NOMO-1 (cell line): Measurements from ENCODE around the gene NRXN3.

Source experiments
- DNase-seq, 2 experiments: peaks; one replicate each; lab custom pipeline; 2025; ENCODE audit not compliant: unreplicated experiment in 2 of 2; lab: John Stamatoyannopoulos, UW

NRXN3 gene

GRCh38 chr14:78170203-78170602 is at the start of gene NRXN3:
NRXN3 (plus strand) TSS chr14:78170373; CDS start chr14:78243094, 72,721 bp downstream.
- DNase-seq = no peak

- DNase-seq = no peak
Observed at GRCh38 chr14:78122436-78122835, 47.7 kb upstream of the NRXN3 start.

- DNase-seq = no peak
Observed at GRCh38 chr14:78123650-78124253, 46.4 kb upstream of the NRXN3 start.

DNA sequence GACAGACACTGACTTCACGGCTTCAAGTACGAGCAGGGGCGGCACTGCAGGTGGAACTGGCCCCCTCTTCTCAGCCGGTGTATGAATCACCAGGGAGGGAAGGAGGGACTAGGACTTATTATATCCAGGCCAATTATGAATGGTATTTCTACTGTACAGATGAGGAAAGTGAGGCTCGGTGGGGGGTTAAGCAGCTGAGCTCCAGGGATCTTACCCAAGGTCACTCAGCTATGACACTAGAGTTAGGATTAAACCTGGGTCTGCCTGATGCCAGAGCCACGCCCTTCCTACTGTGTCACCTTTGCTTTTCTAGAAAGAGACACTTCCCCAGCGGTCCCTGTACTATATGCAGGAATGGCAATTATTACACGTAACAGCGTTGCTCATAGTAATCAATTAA is 42.2 kb upstream of the NRXN3 start:
- no peak for DNase-seq

DNA sequence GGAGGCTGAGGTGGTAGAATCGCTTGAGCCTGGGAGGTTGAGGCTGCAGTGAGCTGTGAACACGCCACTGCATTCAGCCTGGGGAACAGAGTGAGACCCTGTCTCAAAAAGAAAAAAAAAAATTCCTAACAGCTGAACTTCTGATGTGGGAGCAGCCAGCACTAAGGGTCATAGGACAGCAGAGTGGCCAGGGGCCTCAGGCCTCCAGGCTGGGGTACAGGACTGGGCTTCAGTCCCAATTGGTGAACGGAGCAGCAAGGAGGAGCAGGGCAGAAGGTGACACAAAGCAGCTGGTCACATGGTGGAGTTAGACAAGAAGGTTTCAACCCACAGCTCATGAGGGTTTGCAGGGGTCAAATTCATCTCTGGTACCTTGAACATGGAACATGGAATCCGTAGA is 40.8 kb upstream of the NRXN3 start:
- DNase-seq = no peak

DNA sequence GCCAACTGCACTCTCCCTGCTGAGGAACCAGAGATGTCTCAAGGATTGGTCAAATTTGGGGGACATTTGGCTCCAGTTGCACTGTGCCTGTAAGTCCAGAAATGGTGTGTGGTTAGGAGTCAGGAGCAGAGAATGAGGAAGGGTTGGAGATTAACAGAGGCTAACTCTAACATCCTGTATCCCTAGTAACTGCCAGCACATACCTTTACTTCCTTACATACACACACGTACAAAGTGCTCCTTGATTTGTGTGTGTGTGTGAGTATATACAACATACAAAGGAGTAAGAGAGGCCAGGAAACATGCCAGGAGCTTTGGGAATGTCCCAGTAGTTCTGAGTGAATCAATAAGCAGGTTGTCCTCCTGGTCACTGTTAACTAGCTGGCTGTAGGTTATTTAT is 39.8 kb upstream of the NRXN3 start:
- DNase-seq = no peak

DNA sequence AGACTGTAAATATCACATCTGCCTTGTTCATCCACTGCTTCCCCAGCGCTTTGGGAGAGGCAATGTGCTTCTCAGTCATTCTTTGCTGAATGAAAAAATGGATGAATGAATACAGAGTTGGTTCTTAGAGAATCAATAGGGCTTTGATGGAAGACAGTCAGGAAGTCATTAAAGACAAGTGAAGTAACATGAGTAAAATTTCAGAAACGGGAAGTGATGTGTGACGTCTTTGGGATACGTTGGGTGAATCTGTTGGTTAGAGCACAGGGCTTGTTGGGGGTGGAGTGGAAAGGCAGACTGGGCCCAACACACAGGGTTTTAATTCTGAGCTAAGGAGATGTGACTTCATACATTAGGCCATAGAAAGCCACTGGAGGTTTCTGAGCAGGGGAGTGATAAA is 39.0 kb upstream of the NRXN3 start:
- DNase-seq = peak; percentile 25 to 65

DNA sequence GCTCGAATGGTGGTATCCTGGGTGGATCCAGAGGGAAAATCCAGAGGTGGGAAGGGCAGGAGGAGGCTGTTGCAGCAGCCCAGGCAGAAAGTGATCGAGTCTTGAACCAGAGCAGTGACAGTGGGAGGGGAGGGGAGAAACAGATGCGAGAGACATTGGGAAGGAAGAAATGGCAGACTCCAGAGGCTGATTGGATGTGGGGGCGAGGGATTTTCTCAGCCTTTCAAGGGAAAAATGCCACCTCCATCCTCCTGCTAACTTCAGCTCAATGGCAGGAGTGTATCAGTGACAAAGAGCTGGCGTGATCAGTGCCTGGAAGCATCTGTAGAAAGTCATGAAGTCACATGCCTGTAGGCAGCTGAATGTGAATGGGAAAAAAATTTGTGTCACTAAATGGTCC is 38.6 kb upstream of the NRXN3 start:
- no peak for DNase-seq

- peak in 1 of 2 experiments; percentile 27 for DNase-seq
Observed at GRCh38 chr14:78135450-78135891, 34.7 kb upstream of the NRXN3 start.

- no peak for DNase-seq
Observed at GRCh38 chr14:78136695-78137094, 33.5 kb upstream of the NRXN3 start.

DNA sequence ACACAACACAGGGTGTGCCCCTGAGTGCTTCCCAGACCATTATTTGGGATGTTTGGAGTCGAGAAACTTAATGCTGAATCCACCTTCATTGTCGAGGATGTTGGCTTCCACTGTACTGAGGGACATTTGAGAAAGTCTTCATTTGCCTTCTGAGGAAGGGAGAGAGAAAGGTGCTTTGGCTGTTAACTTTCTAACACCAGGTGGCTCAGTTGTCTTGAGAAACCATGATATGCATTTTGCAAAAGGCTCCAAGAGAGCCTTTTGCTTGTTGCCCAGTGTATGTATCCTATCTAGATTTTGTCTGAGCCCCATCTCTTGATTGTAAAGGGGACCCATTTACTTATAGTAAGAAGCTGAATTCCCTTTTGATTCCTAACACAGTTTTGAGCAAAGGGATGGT is 28.6 kb upstream of the NRXN3 start:
- no peak for DNase-seq

DNA sequence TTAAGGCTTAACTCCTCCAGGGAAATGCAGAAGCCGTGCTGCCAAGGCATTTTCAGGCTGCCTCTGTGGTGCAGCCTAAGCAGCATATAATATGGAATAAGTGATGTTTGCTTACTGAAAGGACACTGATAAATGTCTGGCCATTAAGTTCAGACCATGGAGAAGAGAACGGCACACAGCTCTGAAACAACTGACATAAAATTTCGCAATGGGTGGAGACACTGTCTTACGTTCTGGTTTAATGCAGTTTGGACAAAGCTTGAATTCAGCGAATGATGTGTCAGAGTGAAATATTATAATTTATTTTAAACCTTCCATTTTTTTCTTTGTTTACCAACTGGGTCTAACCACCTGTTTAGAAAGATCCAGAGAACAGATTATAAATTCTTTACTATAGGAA is 27.2 kb upstream of the NRXN3 start:
- peak in 1 of 2 experiments; percentile 30 for DNase-seq

- DNase-seq = peak in 1 of 2 experiments; percentile 46
Observed at GRCh38 chr14:78143489-78144145, 26.6 kb upstream of the NRXN3 start.

DNA sequence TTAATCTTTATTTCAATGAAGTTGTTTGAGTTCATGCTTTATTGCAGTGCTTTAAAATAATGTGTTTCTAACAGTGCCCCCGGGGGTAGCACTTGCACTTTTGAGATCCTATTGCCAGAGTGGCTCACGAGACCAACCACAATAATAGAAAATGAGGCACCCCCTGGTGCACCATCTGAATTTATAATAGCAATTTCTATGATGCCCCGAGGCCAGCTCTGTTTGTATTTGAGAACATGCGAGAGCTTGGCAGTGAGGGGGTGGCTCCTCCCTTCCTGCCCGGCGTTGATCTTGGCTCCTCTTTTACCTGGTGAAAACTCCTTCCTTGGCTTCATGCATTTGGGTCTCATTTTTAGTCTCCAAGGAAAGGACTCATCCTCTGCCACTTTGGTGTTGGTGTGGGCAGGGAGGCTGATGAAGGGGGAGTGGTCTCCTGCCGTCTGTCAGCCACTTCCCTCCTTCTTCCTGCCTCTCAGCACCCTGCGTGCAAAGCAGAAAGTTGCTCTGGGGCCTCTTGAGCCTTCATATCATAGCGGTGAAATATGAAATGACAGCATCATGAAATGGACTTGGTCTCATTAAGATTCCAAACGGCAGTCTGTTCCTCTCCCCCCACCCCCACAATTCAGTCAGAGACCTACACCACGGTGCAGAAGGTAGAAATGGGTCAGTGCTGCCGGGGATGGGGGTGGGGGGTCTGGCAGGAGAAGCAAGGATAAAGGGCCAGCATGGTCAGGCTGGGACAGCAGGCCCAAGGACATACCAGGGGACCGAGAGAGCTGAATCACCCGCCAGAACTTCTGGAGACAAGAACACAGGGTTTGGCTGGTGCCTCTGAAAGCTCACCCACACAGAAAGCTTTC is 17.7 kb upstream of the NRXN3 start:
- no peak for DNase-seq

DNA sequence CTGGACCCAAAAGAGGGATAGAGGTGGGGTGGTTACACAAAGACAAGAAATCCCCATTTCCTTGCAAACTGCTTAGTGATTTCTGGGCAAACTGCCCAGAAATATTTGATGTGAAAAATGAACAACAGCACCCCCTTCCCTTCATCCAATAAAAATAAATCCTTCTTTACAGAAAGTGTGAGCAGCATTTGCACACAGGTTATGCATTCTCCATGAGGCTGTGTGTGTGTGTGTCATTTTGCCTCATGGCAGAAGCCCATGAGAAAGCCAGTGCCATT is 17.2 kb upstream of the NRXN3 start:
- DNase-seq = no peak

- no peak for DNase-seq
Observed at GRCh38 chr14:78154827-78155226, 15.3 kb upstream of the NRXN3 start.

GRCh38 chr14:78156196-78156595 is 14.0 kb upstream of the NRXN3 start:
- no peak for DNase-seq

- DNase-seq = peak in 1 of 2 experiments; percentile 19
Observed at GRCh38 chr14:78157494-78158437, 12.4 kb upstream of the NRXN3 start.

- DNase-seq = no peak
Observed at GRCh38 chr14:78162202-78162601, 8.0 kb upstream of the NRXN3 start.

DNA sequence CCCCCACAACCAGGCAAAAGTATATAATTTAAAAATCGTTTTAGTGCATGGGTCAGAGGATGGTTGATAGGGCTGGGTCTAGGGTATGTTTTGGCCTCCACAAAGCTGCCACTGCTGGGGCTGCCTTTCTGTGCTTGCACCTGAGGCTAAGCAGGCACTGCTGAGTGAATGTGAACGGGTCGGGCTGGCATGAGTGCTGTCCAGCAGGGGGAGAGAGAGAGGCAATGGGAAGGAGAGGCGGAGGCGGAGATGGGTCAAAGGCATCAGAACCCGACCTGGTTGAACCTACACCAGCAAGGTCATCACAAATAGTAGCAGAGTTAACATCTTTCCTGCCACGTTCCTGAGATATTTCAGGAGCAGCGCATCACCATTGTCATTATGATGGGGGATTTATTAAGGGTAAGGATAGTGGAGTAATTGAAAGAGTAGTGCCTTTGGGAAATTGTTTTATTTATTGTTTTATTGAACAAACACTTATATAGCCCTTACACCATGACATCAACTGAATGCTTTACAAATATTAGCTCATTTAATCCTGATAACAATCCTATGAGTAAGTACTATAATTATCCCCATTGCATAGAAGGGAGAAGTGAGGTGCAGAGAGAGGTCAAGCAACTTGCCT is 5.8 kb upstream of the NRXN3 start:
- peak; percentile 16 to 19 for DNase-seq
